A549 (cell line): ENCODE results near the gene CKAP2L.

Source experiments
- BHLHE40 ChIP-seq: IDR thresholded peaks from 2 replicates; pipeline ENCODE4 v1.6.1; 2012; ENCODE audit warnings: low read depth, low read length, inconsistent platforms
- CBX2 ChIP-seq: fragments of 200-600 bp; sonication (generic); IDR thresholded peaks from 2 replicates; pipeline ENCODE4 v1.6.1; 2016; ENCODE audit warnings: low read depth, mild to moderate bottlenecking, borderline replicate concordance
- CTCF ChIP-seq: fragments of >200 bp; sonication (Bioruptor Twin); formaldehyde crosslinking; IDR thresholded peaks from 3 replicates; pipeline ENCODE4 v1.5.1; 2016
- EHMT2 ChIP-seq: fragments of 200-600 bp; sonication (generic); IDR thresholded peaks from 2 replicates; pipeline ENCODE4 v1.6.1; 2016; ENCODE audit warnings: antibody characterized with exemption, low read depth, mild to moderate bottlenecking, moderate library complexity
- USF2 ChIP-seq: fragments of 450-650 bp; IDR thresholded peaks from 2 replicates; pipeline ENCODE4 v1.6.1; 2014; ENCODE audit warnings: antibody characterized with exemption

GRCh38 chr2:112784199-112785189 lies 20.1 kb upstream of the CKAP2L start, which contains the start of gene IL1A:
- TF ChIP-seq EHMT2: no peak
- no peak for TF ChIP-seq USF2
- TF ChIP-seq BHLHE40: no peak
- no peak for TF ChIP-seq CBX2
- TF ChIP-seq CTCF: no peak
